Motor neuron (in vitro differentiated cells): ENCODE results near the gene PRM1. TPM values are rescaled to one million over a fixed set of nuclear protein-coding genes. Genes with fewer than 3 reads are reported as not detected.
"Not testable (repeated sequence)": the region's sequence is repeated elsewhere in the genome, so short reads cannot be mapped to it uniquely, and the experiment has no call there.

Experiments used
- ATAC-seq, 8 experiments: fragments of 200-7000 bp; cut with Tn5 transposase; replicated peaks in 6 of 8; 2 replicates each; pipeline ENCODE4 v1.8.0; 2021; ENCODE audit warnings: mild to moderate bottlenecking in 8 of 8, moderate library complexity in 8 of 8
- H3K27ac ChIP-seq, 2 donors: fragments of 250-450 bp; sonication (Bioruptor Pico); 2 replicates each; pipeline ENCODE4 v1.9.0; 2021; ENCODE audit warnings: antibody characterized with exemption in 2 of 2, mild to moderate bottlenecking in 2 of 2, moderate library complexity in 1 of 2
- H3K4me1 ChIP-seq, 2 donors: fragments of 250-450 bp; sonication (Bioruptor Pico); replicated peaks in 1 of 2; 2 replicates each; pipeline ENCODE4 v1.6.1; 2021; ENCODE audit warnings: antibody characterized with exemption in 2 of 2, mild to moderate bottlenecking in 2 of 2, moderate library complexity in 1 of 2
- H3K4me3 ChIP-seq, 5 donors: fragments of 250-450 bp; sonication (Bioruptor Pico); 2 replicates each; pipeline ENCODE4 v1.9.0; 2021; ENCODE audit warnings: antibody characterized with exemption in 5 of 5, mild to moderate bottlenecking in 5 of 5, moderate library complexity in 4 of 5
- WGBS, 10 experiments: fragments of 450-650 bp; shearing (Covaris generic); methylation state at CpG; one replicate each; pipeline ENCODE4 v1.0.0; 2022; 5-methylcytosine and 5-hydroxymethylcytosine counted together
- in situ Hi-C, 9 experiments: fragments of 400-800 bp; cut with MboI; loops; one replicate each; pipeline ENCODE4 v1.15.0; 2021; ENCODE audit warnings: low sequenced_read_pairs in 9 of 9, low pct_unique_long_range_greater_than_20kb in 2 of 9; ENCODE audit not compliant: unreplicated experiment in 9 of 9
- total RNA-seq, 8 experiments: library from RNA; unstranded; fragments of 300-600 nt; gene quantifications; 2 replicates each; pipeline versions ENCODE4 v1.2.3 to v1.2.4, GENCODE V29; 2022

The PRM1 gene
- total RNA-seq, 8 experiments from 2014 or later = not detected

- 100% methylated on average over 1 of the region's 6 CpGs; no CpG with 5 or more reads in 9 of the 10 experiments for WGBS, 10 experiments
- no peak for ATAC-seq
- Histone ChIP-seq H3K27ac (no peak overlapping the region), H3K4me3 (no peak overlapping the region), H3K4me1 (peaks cover 4 to 11% of the 10 kb centered on the region in 2 donors)
- in situ Hi-C loops = no loop called here
Observed at GRCh38 chr16:11299865-11300559, 18.9 kb upstream of the PRM1 start.

DNA sequence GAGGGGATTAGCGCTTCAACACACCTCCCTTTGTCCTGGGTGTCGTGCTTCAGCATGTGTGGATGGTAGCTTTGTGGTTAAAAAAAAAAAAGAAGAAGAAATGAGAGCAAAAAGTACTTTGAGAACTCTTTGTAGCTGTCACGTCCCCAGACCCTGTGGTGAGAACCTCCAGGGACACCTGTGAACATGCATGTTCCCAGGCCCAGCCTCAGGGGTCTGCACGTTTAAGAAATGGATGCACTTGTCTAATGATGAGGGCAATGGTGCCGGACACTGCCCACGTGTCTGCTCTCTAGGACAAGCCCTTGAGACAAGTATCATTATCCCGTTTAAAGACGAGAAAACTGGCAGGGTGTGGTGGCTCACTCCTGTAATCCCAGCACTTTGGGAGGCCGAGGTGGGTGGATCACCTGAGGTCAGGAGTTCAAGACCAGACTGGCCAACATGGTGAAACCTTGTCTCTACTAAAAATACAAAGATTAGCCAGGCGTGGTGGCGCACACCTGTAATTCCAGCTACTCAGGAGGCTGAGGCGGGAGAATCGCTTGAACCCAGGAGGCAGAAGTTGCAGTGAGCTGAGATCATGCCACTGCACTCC, 17.9 kb upstream of the PRM1 start:
- WGBS, 10 experiments = 57 to 100% (median 85%) methylated on average over 1 to 6 of the region's 13 CpGs; no CpG with 5 or more reads in 1 of the 10 experiments
- in situ Hi-C loops, ATAC-seq, H3K4me3 ChIP-seq, H3K27ac ChIP-seq: not testable (repeated sequence)
- peaks cover 4 to 11% of the 10 kb centered on the region in 2 donors for H3K4me1 ChIP-seq

DNA sequence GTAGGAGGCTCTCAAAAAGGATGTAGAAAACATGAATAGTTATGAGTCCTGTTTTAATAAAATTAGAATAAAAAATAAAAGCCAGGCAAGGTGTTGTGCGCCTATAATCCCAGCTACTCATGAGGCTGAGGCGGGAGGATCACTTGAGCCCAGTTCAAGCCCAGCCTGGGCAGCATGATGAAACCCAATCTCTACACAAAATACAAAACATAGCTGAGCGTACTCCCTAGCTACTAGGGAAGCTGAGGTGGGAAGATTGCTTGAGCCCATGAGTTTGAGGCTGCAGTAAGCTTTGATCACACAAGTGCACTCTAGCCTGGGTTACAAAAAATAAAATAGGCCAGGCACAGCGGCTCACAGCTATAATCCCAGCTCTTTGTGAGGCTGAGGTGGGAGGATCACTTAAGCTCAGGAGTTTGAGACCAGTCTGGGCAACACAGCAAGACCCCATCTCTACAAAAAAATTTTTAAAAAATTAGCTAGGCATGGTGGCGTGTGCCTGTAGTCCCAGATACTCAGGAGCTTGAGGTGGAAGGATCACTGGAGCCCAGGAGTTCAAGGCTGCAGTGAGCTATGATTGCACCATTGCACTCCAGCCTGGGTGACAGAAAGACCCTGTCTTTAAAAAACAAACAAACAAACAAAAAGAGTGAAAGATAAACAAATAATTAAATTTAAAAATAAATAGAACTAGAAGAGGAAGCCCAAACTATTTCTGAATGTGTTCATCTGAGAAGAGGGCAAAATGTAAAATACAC, 17.2 kb upstream of the PRM1 start:
- H3K4me1 ChIP-seq = peaks cover 4 to 11% of the 10 kb centered on the region in 2 donors
- ATAC-seq = peak in 6 of 8 experiments; percentile 4 to 45 (median 6)
- no peak overlapping the region for H3K27ac ChIP-seq
- 80 to 100% (median 90%) methylated on average over 1 to 5 of the region's 5 CpGs; no CpG with 5 or more reads in 3 of the 10 experiments for WGBS, 10 experiments
- in situ Hi-C loops = no loop called here
- no peak overlapping the region for H3K4me3 ChIP-seq

DNA sequence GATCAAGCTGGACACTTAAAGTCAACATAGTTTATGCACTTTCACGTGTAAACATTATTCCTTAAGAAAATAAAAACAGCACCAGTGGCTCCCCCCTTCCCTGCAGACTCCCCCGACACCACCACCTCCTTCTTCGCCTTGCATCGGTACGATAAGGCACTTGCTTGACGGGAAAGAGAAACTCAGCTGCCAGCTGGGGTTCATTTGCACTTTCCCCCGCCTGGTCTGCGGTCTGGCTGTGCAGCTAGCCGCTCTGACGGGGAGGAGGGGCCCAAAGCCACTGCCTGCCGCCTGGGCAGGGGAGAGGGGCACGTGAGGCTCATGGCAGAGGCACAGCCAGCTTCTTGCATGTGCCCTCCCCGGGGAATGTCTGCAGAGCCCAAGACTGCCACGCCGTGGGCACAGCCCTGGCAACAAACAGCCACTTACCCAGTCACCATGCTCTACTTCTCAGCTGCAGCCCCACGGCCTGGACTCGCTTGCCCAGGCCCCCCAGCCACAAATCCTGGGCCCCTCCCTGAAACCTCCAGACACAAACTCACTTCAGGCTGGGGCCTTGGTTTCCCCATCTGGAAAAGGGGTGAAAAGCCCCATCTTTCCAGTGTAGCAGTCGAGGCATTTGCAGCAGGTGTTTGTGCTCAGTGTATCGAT, 16.5 kb upstream of the PRM1 start:
- 2 to 43% (median 29%) methylated on average over 1 to 10 of the region's 19 CpGs; no CpG with 5 or more reads in 4 of the 10 experiments for WGBS, 10 experiments
- peak; percentile 87 to 98 (median 96) for ATAC-seq
- H3K4me1 ChIP-seq = peaks cover 4 to 11% of the 10 kb centered on the region in 2 donors
- no peak overlapping the region for H3K4me3 ChIP-seq
- in situ Hi-C loops = no loop called here
- no peak overlapping the region for H3K27ac ChIP-seq

DNA sequence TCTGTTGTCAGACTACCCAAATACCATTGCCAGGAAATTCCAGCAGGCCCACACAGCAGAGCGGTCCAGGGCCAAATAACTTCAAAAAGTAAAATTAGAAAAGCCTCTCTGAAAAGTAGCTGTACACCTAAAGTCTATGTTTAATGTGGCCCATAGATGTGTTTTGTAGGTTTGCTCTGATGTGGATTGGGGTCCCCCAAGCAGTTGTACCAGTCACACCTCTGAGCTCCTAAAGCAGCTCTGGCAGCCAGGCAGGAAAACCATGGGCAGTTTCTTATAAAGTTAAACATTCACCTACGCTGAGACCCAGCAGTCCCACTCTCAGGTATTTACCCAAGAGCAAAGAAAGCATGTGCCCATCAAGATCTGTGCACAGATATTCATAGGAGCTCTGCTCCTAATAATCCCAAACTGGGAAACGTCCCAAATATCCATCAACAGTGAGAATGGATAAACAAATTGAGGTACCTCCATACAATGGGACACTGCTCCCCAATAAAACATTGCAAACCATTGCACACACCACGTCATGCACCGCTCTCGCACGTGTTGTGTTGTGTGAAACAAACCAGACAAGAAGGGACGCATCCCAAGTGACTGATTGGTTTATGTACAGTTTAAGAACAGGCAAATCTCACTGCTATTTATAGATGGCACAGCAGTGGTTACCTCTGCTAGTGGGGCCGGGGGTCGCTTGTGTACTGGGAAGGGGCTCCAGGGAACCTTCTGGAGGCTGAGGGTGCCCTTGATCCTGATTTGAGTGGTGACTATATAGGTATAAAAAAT, 15.8 kb upstream of the PRM1 start:
- no peak overlapping the region for H3K4me3 ChIP-seq
- 33 to 94% (median 76%) methylated on average over 1 to 6 of the region's 10 CpGs; no CpG with 5 or more reads in 4 of the 10 experiments for WGBS, 10 experiments

DNA sequence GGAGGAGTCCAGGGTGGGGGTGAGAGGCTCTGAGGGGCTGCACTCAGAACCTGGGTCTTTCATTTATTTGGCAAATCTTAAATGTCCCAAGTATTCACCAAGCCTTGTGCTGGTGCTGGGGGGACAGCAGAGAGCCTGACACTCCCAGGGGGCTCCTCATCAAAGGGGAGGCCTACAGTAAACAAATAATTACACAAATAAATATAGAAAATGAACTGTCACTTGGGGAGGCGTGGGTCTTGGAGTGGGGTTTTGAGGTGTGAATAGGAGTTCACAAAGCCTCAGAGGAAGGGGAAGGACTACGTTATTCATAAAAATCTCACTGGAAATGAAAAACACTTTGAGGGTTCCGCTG, 15.2 kb upstream of the PRM1 start:
- H3K27ac ChIP-seq = no peak overlapping the region
- no peak overlapping the region for H3K4me3 ChIP-seq
- WGBS, 10 experiments = 0 to 100% (median 78%) methylated on average over 1 to 3 of the region's 3 CpGs; no CpG with 5 or more reads in 5 of the 10 experiments
- in situ Hi-C loops = no loop called here
- H3K4me1 ChIP-seq = peaks cover 4 to 11% of the 10 kb centered on the region in 2 donors
- no peak for ATAC-seq

More for the DNA sequence above, 15.8 kb upstream of the PRM1 start:
- in situ Hi-C loops = no loop called here
- Histone ChIP-seq H3K4me1 (peaks cover 4 to 11% of the 10 kb centered on the region in 2 donors), H3K27ac (no peak overlapping the region)
- peak in 5 of 8 experiments; percentile 8 to 39 (median 13) for ATAC-seq

GRCh38 chr16:11295672-11296071, 14.5 kb upstream of the PRM1 start:
- no peak for ATAC-seq
- WGBS, 10 experiments = 80 to 100% (median 95%) methylated on average over 1 to 4 of the region's 4 CpGs; no CpG with 5 or more reads in 3 of the 10 experiments
- Histone ChIP-seq H3K4me3 (no peak overlapping the region), H3K27ac (no peak overlapping the region), H3K4me1 (peaks cover 4 to 11% of the 10 kb centered on the region in 2 donors)
- in situ Hi-C loops = no loop called here

DNA sequence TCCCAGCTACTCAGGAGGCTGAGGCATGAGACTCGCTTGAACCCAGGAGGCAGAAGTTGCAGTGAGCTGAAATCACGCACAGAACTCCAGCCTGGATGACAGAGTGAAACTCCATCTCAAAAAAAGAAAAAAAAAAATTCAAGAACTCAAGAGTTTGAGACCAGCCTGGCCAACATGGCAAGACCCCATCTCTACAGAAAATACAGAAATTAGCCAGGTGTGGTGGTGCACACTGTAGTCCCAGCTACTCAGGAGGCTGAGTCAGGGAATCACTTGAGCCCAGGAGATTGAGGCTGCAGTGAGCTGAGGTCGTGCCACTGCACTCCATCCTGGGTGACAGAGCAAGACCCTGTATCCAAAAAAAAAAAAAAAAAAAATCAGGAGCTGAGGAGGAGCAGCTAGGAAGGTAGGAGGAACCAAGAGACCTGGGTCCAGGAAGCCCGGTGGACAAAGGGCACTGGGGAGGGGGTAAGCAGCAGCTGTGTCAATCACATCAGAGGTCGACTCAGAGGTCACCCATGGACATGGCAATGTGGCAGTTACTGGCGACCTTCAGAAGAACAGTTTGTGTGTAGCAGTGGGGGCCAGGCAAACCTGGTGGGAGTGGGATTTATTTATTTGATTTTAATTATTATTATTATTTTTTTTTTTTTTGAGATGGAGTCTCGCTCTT, 11.1 kb upstream of the PRM1 start:
- H3K27ac ChIP-seq = no peak overlapping the region
- ATAC-seq = no peak
- H3K4me1 ChIP-seq = peaks cover 2 to 5% of the 10 kb centered on the region in 2 donors
- in situ Hi-C loops = no loop called here
- no peak overlapping the region for H3K4me3 ChIP-seq
- 63 to 100% (median 88%) methylated on average over 2 to 4 of the region's 7 CpGs; no CpG with 5 or more reads in 3 of the 10 experiments for WGBS, 10 experiments

DNA sequence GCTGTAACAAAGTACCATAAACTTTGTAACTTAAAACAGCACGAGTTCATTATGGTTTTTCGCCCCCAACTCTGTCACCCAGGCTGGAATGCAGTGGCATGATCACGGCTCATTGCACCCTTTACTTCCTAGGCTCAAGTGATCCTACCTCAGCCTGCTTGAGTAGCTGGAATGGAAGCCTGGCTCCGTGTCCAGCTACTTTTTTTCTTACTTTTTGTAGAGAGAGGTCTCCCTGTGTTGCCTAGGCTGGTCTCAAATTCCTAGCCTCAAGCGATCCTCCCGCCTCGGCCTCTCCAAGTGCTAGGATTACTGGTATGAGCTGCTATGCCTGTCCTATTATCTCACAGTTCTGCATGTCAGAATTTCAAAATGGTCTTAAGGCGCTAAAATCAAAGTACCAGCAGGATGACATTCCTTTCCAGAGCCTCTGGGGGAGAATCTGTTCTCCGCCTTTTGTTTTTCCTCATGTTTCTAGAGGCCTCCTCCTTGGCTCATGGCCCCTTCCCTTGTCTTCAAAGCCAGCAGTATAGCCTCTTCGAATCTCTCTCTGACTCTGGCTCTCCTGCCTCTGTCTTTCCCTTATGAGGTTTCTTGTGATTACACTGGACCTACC, 10.1 kb upstream of the PRM1 start:
- in situ Hi-C loops = no loop called here
- no peaks in the 10 kb centered on the region for H3K4me1 ChIP-seq
- H3K27ac ChIP-seq = no peak overlapping the region
- H3K4me3 ChIP-seq = no peak overlapping the region
- WGBS, 10 experiments = 27 to 90% (median 61%) methylated on average over 2 to 9 of the region's 10 CpGs; no CpG with 5 or more reads in 1 of the 10 experiments
- peak in 1 of 8 experiments; percentile 30 for ATAC-seq

DNA sequence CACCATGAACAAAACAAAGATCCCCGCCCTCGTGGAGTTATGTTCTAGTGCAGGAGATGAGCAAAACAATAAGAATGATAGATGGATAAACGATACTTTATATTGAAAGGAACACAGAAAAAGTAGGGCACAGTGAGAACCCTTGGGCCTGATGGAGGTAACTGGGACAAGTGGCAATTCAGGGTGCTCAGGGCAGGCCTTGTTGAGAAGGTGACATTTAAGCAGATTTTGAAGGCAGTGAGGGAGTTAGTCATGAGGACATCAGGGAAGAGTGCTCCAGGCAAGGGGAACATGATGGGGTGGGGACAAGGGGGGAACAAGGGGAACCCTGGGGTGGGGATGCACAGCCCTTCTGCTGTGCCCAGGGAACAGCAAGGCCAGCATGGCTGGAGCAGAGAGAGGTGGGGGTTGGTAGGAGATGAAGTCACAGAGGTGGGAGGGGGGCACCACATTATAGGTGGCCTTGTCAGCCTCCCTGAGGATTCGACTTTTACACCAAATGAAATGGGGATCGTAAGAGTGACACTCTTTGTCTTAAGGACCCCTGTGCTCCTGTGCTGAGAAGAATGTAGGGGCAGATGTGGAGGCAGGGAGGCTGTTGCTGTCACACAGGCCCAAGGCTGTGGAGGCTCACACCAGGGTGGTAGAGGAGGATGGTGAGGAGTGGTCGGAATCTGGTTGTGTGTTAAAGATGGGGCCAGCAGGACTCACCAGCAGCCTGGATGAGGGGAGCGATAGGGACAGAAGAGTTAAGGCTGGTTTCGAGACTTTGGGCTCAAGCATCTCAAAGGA, 9.2 kb upstream of the PRM1 start:
- ATAC-seq = no peak
- in situ Hi-C loops = no loop called here
- Histone ChIP-seq H3K4me3 (no peak overlapping the region), H3K4me1 (no peaks in the 10 kb centered on the region), H3K27ac (no peak overlapping the region)
- 40 to 100% (median 94%) methylated on average over 1 to 5 of the region's 8 CpGs; no CpG with 5 or more reads in 2 of the 10 experiments for WGBS, 10 experiments

DNA sequence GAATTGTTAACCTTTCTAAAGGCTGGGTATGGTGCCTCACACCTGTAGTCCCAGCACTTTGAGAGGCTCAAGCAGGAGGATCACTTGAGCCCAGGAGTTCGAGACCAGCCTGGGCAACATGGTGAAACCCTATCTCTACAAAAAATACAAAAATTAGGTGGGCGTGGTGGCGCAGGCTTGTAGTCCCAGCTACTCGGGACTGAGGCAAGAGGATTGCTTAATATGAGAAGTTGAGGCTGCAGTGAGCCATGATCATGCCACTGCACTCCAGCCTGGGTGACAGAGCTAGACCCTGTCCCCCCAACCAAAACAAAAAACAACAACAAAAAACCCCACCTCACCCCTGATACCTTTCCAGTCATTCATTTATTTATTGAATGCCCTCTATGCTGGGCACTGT, 8.6 kb upstream of the PRM1 start:
- in situ Hi-C loops = not testable (repeated sequence)

More for the DNA sequence above, 8.6 kb upstream of the PRM1 start:
- ATAC-seq, H3K4me3 ChIP-seq, H3K27ac ChIP-seq, H3K4me1 ChIP-seq: not testable (repeated sequence)
- 41 to 95% (median 83%) methylated on average over 1 to 4 of the region's 4 CpGs; no CpG with 5 or more reads in 7 of the 10 experiments for WGBS, 10 experiments
